Measurements from ENCODE around the gene HERPUD1.

GRCh38 chr16:56923481-56924091, 8.4 kb upstream of the HERPUD1 start:
- TF ChIP-seq GATA2 (CRISPR knock-in tag; IDR thresholded peaks at IDR 0.05) (no peak), TEAD1 (CRISPR knock-in tag; IDR thresholded peaks at IDR 0.05) (no peak), CBFB (CRISPR knock-in tag; IDR thresholded peaks at IDR 0.05) (no peak), SP1 (CRISPR knock-in tag; IDR thresholded peaks at IDR 0.05) (no peak), RFX5 (IDR thresholded peaks at IDR 0.05; ENCODE audit: low read depth, low read length) (no peak), SPI1 (IDR thresholded peaks at IDR 0.05; ENCODE audit: borderline replicate concordance, low read depth, low read length) (no peak), WHSC1 (IDR thresholded peaks at IDR 0.05; ENCODE audit: low read length) (no peak), POLR2A (conservative IDR thresholded peaks at IDR 0.05) (no peak), ZNF232 (CRISPR knock-in tag; IDR thresholded peaks at IDR 0.05) (no peak)
